SK-N-DZ (cell line): Measurements from ENCODE around the gene SDR9C7. TPM values are rescaled to one million over a fixed set of nuclear protein-coding genes. Genes with fewer than 3 reads are reported as not detected.
"Not testable (repeated sequence)": the region's sequence is repeated elsewhere in the genome, so short reads cannot be mapped to it uniquely, and the experiment has no call there.

ENCODE experiments used
- DNase-seq: peaks from one replicate; pipeline ENCODE4 v3.0.0-alpha.2; 2015; ENCODE audit warnings: low spot score
- polyA plus RNA-seq, 2 experiments: library from polyadenylated mRNA; depleted of rRNA; stranded (reverse); fragments of >200 nt; gene quantifications; 2 replicates each; pipeline ENCODE4 v1.2.3, GENCODE V29; 2014

The SDR9C7 gene
- not detected in 2 replicates for polyA plus RNA-seq (2014; cell fraction: cytosol; rRNA removed)
- 0.13 TPM in 1 of 2 replicates, not detected in the other for polyA plus RNA-seq (2014; cell fraction: nucleus; rRNA removed)

- no peak for DNase-seq
Measured at GRCh38 chr12:56933826-56934625, at the start of gene SDR9C7. Gene SDR9C7, minus strand, starts transcription at chr12:56934408. Its CDS starts 147 bp downstream, at chr12:56934261.

GRCh38 chr12:56983386-56983785, 49.2 kb upstream of the SDR9C7 start:
- DNase-seq = no peak

- DNase-seq = not testable (repeated sequence)
Measured at GRCh38 chr12:56982578-56983236, 48.5 kb upstream of the SDR9C7 start.

GRCh38 chr12:56980941-56981530, 46.8 kb upstream of the SDR9C7 start:
- no peak for DNase-seq

- no peak for DNase-seq
Measured at GRCh38 chr12:56980268-56980667, 46.1 kb upstream of the SDR9C7 start.

GRCh38 chr12:56979628-56980027, 45.4 kb upstream of the SDR9C7 start:
- DNase-seq = no peak

GRCh38 chr12:56978397-56979138, 44.4 kb upstream of the SDR9C7 start:
- no peak for DNase-seq

- DNase-seq = not testable (repeated sequence)
Measured at GRCh38 chr12:56977361-56977760, 43.2 kb upstream of the SDR9C7 start.

- not testable (repeated sequence) for DNase-seq
Measured at GRCh38 chr12:56974224-56974623, 40.0 kb upstream of the SDR9C7 start.

GRCh38 chr12:56968910-56969309, 34.7 kb upstream of the SDR9C7 start:
- DNase-seq = not testable (repeated sequence)

GRCh38 chr12:56965997-56966642, 31.9 kb upstream of the SDR9C7 start:
- not testable (repeated sequence) for DNase-seq

- DNase-seq = not testable (repeated sequence)
Measured at GRCh38 chr12:56965124-56965523, 30.9 kb upstream of the SDR9C7 start.

GRCh38 chr12:56963557-56963956, 29.3 kb upstream of the SDR9C7 start:
- DNase-seq = not testable (repeated sequence)

GRCh38 chr12:56962247-56962646, 28.0 kb upstream of the SDR9C7 start:
- not testable (repeated sequence) for DNase-seq

- no peak for DNase-seq
Measured at GRCh38 chr12:56958422-56958821, 24.2 kb upstream of the SDR9C7 start.

GRCh38 chr12:56957229-56958052, 23.2 kb upstream of the SDR9C7 start, which contains the start of gene RDH16:
Gene RDH16, minus strand, starts transcription at chr12:56957608. Its CDS starts 146 bp downstream, at chr12:56957462.
- no peak for DNase-seq

GRCh38 chr12:56955631-56956256, 21.5 kb upstream of the SDR9C7 start:
- no peak for DNase-seq

GRCh38 chr12:56954958-56955355, 20.7 kb upstream of the SDR9C7 start:
- no peak for DNase-seq
